ENCODE results near the gene RCBTB1.
"Not testable (repeated sequence)": the region's sequence is repeated elsewhere in the genome, so short reads cannot be mapped to it uniquely, and the experiment has no call there.

RCBTB1 gene

DNA sequence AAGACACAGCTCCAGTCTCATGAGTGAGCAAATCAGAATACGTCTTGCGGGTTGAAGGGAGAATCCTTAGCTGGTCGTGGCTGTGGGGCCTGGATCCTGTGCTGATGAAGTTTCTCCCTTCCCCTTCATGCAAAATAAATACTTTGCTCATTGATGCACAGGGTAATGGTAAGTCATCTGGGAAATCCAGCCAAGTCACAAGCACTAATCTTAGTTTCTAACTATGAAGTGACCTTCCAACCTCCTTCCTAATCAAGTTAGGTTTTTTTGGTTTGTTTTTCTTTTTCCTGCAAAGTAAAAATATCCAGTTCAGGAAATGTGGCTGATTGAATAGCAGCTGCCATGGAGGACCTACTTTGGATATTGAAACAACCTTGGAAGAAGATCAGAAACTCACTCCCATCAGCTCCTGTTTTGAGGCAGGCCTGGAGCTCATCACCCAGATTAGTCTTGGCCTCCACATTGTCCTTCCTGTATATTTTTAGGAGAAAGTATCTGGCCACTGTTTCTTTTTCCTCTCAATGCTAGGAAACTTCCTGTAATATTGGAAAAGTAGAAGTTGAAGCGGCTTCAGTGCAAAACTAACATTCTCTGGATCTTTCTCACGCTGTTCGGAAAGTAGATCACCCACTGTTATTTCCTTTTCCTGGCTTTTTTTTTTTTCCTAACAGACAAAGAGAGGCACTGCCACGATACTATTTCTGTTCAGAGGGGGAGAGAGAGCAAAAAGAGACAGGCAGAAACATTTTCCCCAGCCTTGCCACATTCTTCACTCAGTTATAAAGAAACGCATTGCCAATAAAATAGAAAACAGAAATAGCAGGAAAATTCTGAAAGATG lies 30.7 kb upstream of the RCBTB1 start:
- H3K27ac ChIP-seq (ENCODE audit: low read depth, low read length), result peak overlapping the region; percentile 52
- peaks cover 71% of the 10 kb centered on the region for H3K4me1 ChIP-seq (ENCODE audit: control insufficient read depth, low read length)
- H3K4me3 ChIP-seq (ENCODE audit: low read length), result no peak overlapping the region; the same call in 1 of the 2 replicates
- H3F3A ChIP-seq (ENCODE audit: control insufficient read depth, insufficient read depth), result peaks cover 18% of the 10 kb centered on the region
- TF ChIP-seq EZH2phosphoT487 (IDR thresholded peaks at IDR 0.05; ENCODE audit: borderline replicate concordance, low read length), result no peak
- TF ChIP-seq, protein P1, sequence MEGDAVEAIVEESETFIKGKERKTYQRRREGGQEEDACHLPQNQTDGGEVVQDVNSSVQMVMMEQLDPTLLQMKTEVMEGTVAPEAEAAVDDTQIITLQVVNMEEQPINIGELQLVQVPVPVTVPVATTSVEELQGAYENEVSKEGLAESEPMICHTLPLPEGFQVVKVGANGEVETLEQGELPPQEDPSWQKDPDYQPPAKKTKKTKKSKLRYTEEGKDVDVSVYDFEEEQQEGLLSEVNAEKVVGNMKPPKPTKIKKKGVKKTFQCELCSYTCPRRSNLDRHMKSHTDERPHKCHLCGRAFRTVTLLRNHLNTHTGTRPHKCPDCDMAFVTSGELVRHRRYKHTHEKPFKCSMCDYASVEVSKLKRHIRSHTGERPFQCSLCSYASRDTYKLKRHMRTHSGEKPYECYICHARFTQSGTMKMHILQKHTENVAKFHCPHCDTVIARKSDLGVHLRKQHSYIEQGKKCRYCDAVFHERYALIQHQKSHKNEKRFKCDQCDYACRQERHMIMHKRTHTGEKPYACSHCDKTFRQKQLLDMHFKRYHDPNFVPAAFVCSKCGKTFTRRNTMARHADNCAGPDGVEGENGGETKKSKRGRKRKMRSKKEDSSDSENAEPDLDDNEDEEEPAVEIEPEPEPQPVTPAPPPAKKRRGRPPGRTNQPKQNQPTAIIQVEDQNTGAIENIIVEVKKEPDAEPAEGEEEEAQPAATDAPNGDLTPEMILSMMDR (IDR thresholded peaks at IDR 0.05; ENCODE audit: low read depth, low read length, poor library complexity, severe bottlenecking), result no peak
- H3K36me3 ChIP-seq (ENCODE audit: control insufficient read depth, low read length), result no peaks in the 10 kb centered on the region; the same call in 1 of the 2 replicates
- H4K20me1 ChIP-seq (ENCODE audit: control insufficient read depth, insufficient read depth, low read depth, low read length), result no peaks in the 10 kb centered on the region
- H3K27me3 ChIP-seq (ENCODE audit: control insufficient read depth, low read length), result no peaks in the 10 kb centered on the region
- H3K4me2 ChIP-seq (ENCODE audit: low read length), result peak overlapping the region; percentile 36
- peaks cover 3% of the 10 kb centered on the region; the same call in 1 of the 2 replicates for H3K79me2 ChIP-seq (ENCODE audit: control insufficient read depth, low read length)
- no peaks in the 10 kb centered on the region for H3K9me2 ChIP-seq (replicated peaks; ENCODE audit: control insufficient read depth, low read length)
- no peaks in the 10 kb centered on the region for H3K9me3 ChIP-seq (ENCODE audit: control insufficient read depth, insufficient read depth, low read length)

DNA sequence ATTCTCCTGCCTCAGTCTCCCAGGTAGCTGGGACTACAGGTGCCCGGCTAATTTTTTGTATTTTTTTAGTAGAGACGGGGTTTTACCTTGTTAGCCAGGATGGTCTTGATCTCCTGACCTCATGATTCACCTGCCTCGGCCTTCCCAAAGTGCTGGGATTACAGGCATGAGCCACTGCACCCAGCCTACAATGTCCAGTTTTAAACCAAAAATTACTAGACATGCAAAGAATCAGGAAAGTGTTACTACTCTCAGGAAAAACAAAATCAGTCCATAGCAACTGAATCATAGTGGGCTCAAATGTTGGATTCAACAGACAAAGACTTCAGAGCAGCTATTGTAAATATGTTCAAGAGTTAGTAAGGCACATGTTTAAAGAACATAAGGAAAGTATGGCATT lies 26.7 kb upstream of the RCBTB1 start:
- not testable (repeated sequence) for H3K79me2 ChIP-seq (ENCODE audit: control insufficient read depth, low read length); H3K36me3 ChIP-seq (ENCODE audit: control insufficient read depth, low read length); H3K9me2 ChIP-seq (replicated peaks; ENCODE audit: control insufficient read depth, low read length); H3K27ac ChIP-seq (ENCODE audit: low read depth, low read length); H3K9me3 ChIP-seq (ENCODE audit: control insufficient read depth, insufficient read depth, low read length); H3K4me2 ChIP-seq (ENCODE audit: low read length); H3K4me3 ChIP-seq (ENCODE audit: low read length); H4K20me1 ChIP-seq (ENCODE audit: control insufficient read depth, insufficient read depth, low read depth, low read length); H3K27me3 ChIP-seq (ENCODE audit: control insufficient read depth, low read length)
- H3F3A ChIP-seq (ENCODE audit: control insufficient read depth, insufficient read depth), result peaks cover 32% of the 10 kb centered on the region
- peaks cover 71% of the 10 kb centered on the region for H3K4me1 ChIP-seq (ENCODE audit: control insufficient read depth, low read length)

DNA sequence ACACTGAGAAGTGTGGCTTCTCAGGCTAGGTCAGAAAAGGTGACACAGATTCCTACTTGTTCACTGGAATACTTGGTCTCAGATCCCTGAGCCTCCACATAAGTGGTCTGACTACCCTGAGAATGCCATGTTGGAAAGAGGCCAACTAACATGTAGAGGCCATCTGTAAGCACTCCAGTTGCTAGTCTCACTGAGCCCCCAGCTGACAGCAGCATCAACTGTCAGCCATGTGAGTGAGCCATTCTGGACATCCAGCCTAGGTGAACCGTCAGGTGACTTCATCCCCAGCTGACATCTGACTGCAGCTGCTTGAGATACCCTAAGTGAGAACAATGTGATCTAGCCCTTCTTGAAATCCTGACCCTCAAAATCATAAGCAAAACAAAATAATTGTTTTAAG lies 24.8 kb upstream of the RCBTB1 start:
- H3K27me3 ChIP-seq (ENCODE audit: control insufficient read depth, low read length), result no peaks in the 10 kb centered on the region
- no peaks in the 10 kb centered on the region for H3K9me3 ChIP-seq (ENCODE audit: control insufficient read depth, insufficient read depth, low read length)
- no peak overlapping the region for H3K4me3 ChIP-seq (ENCODE audit: low read length)
- H4K20me1 ChIP-seq (ENCODE audit: control insufficient read depth, insufficient read depth, low read depth, low read length), result no peaks in the 10 kb centered on the region
- peaks cover 32% of the 10 kb centered on the region for H3F3A ChIP-seq (ENCODE audit: control insufficient read depth, insufficient read depth)
- no peaks in the 10 kb centered on the region for H3K36me3 ChIP-seq (ENCODE audit: control insufficient read depth, low read length)
- TF ChIP-seq, protein P1 (IDR thresholded peaks at IDR 0.05; ENCODE audit: low read depth, low read length, poor library complexity, severe bottlenecking), result no peak
- TF ChIP-seq EZH2phosphoT487 (IDR thresholded peaks at IDR 0.05; ENCODE audit: borderline replicate concordance, low read length), result no peak
- H3K27ac ChIP-seq (ENCODE audit: low read depth, low read length), result peak overlapping the region; percentile 84; the same call in 1 of the 2 replicates
- H3K4me2 ChIP-seq (ENCODE audit: low read length), result peak overlapping the region; percentile 35
- peaks cover 66% of the 10 kb centered on the region for H3K4me1 ChIP-seq (ENCODE audit: control insufficient read depth, low read length)
- no peaks in the 10 kb centered on the region for H3K79me2 ChIP-seq (ENCODE audit: control insufficient read depth, low read length)
- H3K9me2 ChIP-seq (replicated peaks; ENCODE audit: control insufficient read depth, low read length), result no peaks in the 10 kb centered on the region

DNA sequence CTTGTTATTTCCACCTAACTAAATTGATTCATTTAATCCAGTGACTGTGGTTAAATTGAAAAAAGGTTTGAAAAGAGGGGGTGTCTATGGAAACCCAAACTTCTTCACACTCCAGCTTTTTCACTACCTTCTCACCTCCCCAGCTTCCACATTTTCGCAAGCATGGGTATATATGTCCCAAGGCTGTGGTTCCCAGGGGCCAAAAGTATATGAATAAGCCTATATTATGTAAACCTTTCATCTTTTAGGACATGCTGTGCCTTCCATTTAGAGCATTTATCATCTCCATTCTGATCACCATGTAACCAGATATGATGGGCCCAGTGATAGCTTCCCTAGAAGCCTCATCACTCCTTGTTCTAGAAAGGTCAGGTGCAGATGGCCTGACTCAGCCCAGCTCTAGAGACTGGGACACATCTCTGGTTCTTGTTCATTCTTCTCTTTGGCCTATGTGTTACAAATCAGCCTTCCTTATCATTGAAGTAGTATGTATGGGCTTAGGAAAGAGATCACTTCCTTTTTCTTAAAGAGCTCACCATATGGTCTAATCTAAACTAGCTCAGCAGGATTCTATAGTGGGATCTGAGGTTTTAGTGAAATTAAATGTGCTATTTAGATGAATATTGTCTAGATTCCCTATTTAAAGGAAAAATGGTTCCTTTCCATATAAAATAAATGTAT lies 23.4 kb upstream of the RCBTB1 start:
- no peaks in the 10 kb centered on the region for H3K36me3 ChIP-seq (ENCODE audit: control insufficient read depth, low read length)
- TF ChIP-seq, protein P1 (IDR thresholded peaks at IDR 0.05; ENCODE audit: low read depth, low read length, poor library complexity, severe bottlenecking), result no peak
- TF ChIP-seq EZH2phosphoT487 (IDR thresholded peaks at IDR 0.05; ENCODE audit: borderline replicate concordance, low read length), result no peak
- no peaks in the 10 kb centered on the region for H3K79me2 ChIP-seq (ENCODE audit: control insufficient read depth, low read length)
- H3K4me1 ChIP-seq (ENCODE audit: control insufficient read depth, low read length), result peaks cover 80% of the 10 kb centered on the region
- H3K9me3 ChIP-seq (ENCODE audit: control insufficient read depth, insufficient read depth, low read length), result no peaks in the 10 kb centered on the region
- no peaks in the 10 kb centered on the region for H4K20me1 ChIP-seq (ENCODE audit: control insufficient read depth, insufficient read depth, low read depth, low read length)
- H3K9me2 ChIP-seq (replicated peaks; ENCODE audit: control insufficient read depth, low read length), result no peaks in the 10 kb centered on the region
- H3K27me3 ChIP-seq (ENCODE audit: control insufficient read depth, low read length), result no peaks in the 10 kb centered on the region
- peak overlapping the region; percentile 84 for H3K27ac ChIP-seq (ENCODE audit: low read depth, low read length)
- peaks cover 32% of the 10 kb centered on the region for H3F3A ChIP-seq (ENCODE audit: control insufficient read depth, insufficient read depth)
- H3K4me3 ChIP-seq (ENCODE audit: low read length), result peak overlapping the region; percentile 68
- peak overlapping the region; percentile 84 for H3K4me2 ChIP-seq (ENCODE audit: low read length)
